GM21360 (cell line): ENCODE data around the gene U2AF2.

Source experiments
- ATAC-seq: cut with Tn5 transposase; IDR thresholded peaks from one replicate; pipeline ENCODE4 v1.9.1; 2021; ENCODE audit warnings: mild to moderate bottlenecking, moderate library complexity; ENCODE audit not compliant: unreplicated experiment

Gene U2AF2

DNA sequence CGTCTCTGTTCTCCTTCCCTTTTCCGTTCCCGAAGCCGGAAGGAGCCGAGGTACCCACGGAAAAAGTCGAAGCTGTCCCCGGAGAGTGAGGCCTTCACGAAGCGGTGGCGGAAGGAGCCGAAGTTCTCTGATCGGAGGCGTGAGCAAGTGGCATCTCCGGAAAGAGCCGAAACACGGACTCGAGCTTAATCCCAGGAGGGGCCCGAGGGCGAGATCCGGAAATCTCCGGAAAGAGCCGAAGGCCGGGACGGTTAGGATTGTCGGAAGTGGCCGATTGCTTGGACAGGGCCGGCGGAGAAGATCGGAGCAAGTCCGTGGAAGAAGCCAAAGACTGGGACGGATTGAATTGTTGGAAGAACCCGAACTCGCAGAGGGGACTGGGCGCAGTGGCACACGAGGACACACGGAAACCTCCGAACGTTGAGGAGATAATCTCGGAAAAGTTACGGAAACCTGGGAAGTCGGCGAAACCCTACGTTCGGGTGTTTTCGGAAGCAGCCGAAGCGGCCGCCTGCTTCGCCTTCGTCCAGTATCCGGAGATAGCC lies 440 bp upstream of the U2AF2 start:
- peak; percentile 56 for ATAC-seq

- ATAC-seq, result no peak
Measured at GRCh38 chr19:55655648-55656040, 809 bp downstream of the U2AF2 start.

DNA sequence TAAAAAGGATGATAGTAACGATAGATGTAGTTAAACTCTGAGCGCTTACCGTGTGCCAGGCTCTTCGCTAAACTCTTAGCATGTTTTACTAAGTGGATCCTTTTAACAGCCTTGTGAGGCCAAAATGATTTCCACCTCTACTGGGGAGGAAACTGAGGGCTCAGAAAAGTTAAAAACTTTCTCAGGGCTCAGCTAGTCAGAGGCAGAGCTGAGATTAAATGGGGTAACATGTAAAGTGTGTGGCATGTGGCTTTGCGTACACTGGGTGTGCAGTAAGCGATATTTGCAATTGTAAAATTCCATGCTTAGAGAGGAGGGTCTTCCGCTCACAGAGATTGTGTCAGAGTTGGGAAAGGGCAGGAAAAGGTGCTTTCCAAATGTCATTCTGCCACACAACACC lies 1.7 kb downstream of the U2AF2 start:
- ATAC-seq, result no peak

GRCh38 chr19:55656988-55657747 lies 2.3 kb downstream of the U2AF2 start:
- ATAC-seq, result no peak

- no peak for ATAC-seq
Measured at GRCh38 chr19:55658846-55659459, 4.1 kb downstream of the U2AF2 start.

GRCh38 chr19:55659822-55660221 lies 5.0 kb downstream of the U2AF2 start:
- ATAC-seq, result no peak

GRCh38 chr19:55660404-55660803 lies 5.6 kb downstream of the U2AF2 start:
- no peak for ATAC-seq

DNA sequence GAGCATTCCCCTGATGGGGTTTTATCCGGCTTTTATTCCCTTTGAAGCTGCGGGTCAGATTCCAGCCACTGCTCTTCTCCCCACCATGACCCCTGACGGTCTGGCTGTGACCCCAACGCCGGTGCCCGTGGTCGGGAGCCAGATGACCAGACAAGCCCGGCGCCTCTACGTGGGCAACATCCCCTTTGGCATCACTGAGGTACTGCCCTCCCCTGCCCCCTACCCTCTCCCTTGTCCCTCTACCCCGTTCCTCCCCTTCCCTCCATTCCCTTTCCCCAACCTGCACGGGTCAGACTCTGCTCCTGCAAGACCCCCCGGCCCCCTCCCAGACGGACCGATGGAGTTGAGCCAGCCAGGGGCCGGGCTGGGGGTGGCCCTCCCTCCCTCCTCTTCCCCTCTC lies 6.2 kb downstream of the U2AF2 start:
- ATAC-seq, result no peak

DNA sequence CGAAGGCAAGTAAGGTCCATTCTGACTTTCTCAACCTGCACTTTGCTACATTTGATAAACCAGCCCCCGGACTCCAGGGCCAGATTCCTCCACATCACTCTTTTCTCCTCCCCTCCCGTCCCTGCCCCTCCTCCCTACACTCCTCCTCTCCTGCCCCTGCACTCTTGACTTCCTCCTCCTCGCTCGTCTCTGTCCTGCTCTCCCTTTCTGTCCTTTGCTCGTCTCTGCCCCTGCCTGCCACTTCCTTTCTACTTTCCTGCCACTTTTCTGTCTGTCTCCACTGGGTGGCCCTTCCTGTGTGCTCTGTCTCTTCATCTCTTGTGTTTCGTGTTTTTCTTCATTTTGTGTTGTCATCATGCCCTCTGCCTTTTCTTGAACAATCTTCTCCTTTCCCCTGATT lies 7.0 kb downstream of the U2AF2 start:
- ATAC-seq, result no peak

- ATAC-seq, result no peak
Measured at GRCh38 chr19:55663846-55664536, 9.2 kb downstream of the U2AF2 start.

DNA sequence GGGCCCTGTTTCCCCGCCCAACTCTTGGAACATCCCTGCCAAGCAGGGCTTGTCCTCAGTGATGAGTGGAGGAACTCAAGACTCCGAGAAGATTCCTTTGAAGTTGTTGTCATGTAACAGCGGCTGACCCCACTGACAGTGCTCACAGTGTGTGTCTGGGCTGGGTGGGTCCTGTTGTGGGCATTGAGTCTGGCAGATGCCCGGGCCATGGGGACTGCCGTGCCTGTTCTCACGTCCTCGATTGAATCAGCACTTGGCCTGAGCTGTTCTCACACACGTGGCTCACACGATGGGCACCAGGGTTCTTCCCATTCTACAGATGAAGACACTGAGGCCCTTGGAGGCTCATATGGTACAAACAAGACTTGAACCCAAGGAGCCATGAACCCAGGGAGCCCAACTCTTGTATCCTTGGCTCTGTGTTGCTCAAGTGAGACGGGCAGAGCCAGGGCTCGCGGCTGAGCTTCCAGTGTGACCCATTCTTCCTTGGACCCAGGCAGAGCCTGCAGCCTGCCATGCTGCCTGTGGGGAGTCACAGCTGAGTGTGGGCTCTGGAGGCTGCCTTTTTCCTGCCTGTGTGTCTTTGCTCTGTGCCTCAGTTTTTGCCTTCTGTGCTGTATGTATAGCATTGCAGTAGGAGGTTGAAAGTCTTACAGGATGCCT lies 11.6 kb downstream of the U2AF2 start:
- no peak for ATAC-seq

DNA sequence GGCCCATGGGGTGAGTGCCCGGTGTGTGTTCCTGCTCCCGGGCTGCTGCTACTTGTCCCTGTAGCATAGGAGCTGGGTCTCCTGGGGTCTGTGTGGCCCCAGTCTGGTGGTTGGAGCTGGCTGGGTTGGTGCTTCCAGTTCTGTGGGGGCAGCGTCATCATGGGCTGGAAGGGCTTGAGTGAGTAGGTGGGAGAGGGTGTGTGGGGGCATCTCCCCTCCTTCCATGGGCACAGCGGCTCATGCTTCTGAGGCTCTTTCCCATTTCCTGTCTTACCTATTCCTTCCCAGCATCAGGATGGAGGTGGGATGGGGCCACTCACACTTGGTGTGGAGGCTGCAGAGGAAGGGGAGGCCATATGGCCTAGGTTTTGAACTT lies 12.2 kb downstream of the U2AF2 start:
- ATAC-seq, result no peak

GRCh38 chr19:55667511-55667910 lies 12.7 kb downstream of the U2AF2 start:
- no peak for ATAC-seq

DNA sequence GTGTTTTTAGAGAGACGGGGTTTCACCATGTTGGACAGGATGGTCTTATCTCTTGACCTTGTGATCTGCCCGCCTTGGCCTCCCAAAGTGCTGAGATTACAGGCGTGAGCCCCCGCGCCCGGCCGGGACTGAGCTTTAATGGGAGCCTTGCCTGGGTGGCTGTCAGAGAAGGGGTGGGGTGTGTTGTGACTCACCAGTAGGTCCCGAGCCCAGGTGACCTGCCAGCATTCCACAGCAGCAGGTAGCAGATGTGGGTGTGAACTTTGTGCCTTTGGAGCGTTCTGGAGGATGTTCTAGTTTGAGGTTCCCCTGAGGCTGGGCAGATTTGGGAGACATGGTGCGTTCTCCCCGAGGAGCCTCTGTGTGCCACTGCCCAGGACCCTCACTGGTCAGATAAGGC lies 13.1 kb downstream of the U2AF2 start:
- ATAC-seq, result no peak

- no peak for ATAC-seq
Measured at GRCh38 chr19:55668603-55669348, 13.9 kb downstream of the U2AF2 start.

DNA sequence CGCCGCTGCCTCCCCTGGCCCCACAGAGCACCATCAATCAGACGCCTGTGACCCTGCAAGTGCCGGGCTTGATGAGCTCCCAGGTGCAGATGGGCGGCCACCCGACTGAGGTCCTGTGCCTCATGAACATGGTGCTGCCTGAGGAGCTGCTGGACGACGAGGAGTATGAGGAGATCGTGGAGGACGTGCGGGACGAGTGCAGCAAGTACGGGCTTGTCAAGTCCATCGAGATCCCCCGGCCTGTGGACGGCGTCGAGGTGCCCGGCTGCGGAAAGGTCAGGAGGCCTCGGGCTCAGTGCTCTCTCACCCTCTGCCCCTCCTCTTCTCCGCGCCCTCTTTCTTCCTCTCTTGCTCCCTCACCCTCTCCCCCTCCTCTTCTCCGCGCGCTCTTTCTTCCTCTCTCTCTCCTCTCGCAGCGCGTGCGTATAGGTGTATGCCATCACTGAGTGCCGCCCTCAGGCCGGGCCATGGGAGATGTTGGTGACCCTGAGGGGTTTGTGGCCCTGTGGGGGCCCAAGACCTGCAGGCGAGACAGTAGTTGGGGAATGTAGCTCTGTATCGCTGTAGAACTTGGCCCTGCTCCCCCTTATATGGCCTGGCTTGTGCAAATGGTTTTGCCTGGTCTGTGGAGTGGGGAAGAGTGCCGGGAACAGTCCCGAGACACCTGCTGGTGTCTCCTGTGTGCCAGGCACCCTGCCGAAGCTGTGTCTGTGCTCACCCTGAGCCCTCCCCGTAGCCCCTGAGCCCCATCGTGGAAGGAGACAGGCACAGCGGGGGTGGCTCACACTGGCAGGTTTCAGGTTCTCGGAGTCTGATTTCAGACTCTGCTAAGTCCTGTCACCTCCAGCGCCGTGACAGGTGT lies 14.8 kb downstream of the U2AF2 start:
- no peak for ATAC-seq

- ATAC-seq, result no peak
Measured at GRCh38 chr19:55670280-55671053, 15.6 kb downstream of the U2AF2 start.

GRCh38 chr19:55671054-55671378 lies 16.2 kb downstream of the U2AF2 start:
- ATAC-seq, result no peak

DNA sequence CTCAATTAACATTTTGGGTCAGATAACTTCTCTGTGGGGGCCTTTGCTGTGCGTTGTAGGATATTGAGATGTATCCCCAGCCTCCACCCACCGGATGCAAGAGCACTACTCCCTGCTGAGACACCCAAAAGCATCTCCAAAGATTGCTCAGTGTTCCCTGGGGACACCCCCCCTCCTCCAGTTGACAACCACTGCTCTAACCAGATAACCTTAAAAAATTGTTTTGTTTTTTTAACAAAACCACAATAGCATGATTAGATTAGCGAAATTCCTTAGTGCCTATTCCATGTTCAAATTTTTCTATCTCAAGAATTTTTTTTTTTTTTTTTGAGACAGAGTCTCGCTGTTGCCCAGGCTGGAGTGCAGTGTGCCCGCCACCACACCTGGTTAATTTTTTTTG lies 17.6 kb downstream of the U2AF2 start:
- no peak for ATAC-seq
